ENCODE measurements around the gene ZFAND2A.
"Not testable (repeated sequence)": the region's sequence is repeated elsewhere in the genome, so short reads cannot be mapped to it uniquely, and the experiment has no call there.

Gene ZFAND2A

GRCh38 chr7:1150400-1151002, 9.5 kb downstream of the ZFAND2A start:
- no peak for DNase-seq

- DNase-seq = no peak
Observed at GRCh38 chr7:1149351-1149794, 10.6 kb downstream of the ZFAND2A start.

GRCh38 chr7:1147873-1148272, 12.1 kb downstream of the ZFAND2A start:
- not testable (repeated sequence) for DNase-seq

GRCh38 chr7:1144269-1144771, 15.7 kb downstream of the ZFAND2A start:
- no peak for DNase-seq

GRCh38 chr7:1143031-1143430, 17.0 kb downstream of the ZFAND2A start:
- DNase-seq = not testable (repeated sequence)

- no peak for DNase-seq
Observed at GRCh38 chr7:1142051-1142635, 17.9 kb downstream of the ZFAND2A start.

- no peak for DNase-seq
Observed at GRCh38 chr7:1141651-1142050, 18.3 kb downstream of the ZFAND2A start.

GRCh38 chr7:1140476-1141104, 19.4 kb downstream of the ZFAND2A start:
- DNase-seq = no peak

GRCh38 chr7:1137517-1138167, 22.4 kb downstream of the ZFAND2A start:
- no peak for DNase-seq

- DNase-seq = no peak
Observed at GRCh38 chr7:1136841-1137516, 23.0 kb downstream of the ZFAND2A start.

GRCh38 chr7:1134951-1135350, 25.0 kb downstream of the ZFAND2A start:
- DNase-seq = no peak

GRCh38 chr7:1131471-1132265, 28.3 kb downstream of the ZFAND2A start:
- DNase-seq = no peak

- no peak for DNase-seq
Observed at GRCh38 chr7:1130021-1130990, 29.7 kb downstream of the ZFAND2A start.

- no peak for DNase-seq
Observed at GRCh38 chr7:1129431-1129830, 30.6 kb downstream of the ZFAND2A start.

- DNase-seq = no peak
Observed at GRCh38 chr7:1127001-1127400, 33.0 kb downstream of the ZFAND2A start.

GRCh38 chr7:1125603-1125969, 34.4 kb downstream of the ZFAND2A start:
- no peak for DNase-seq

- no peak for DNase-seq
Observed at GRCh38 chr7:1124816-1125602, 35.0 kb downstream of the ZFAND2A start.

- DNase-seq = no peak
Observed at GRCh38 chr7:1124164-1124563, 35.8 kb downstream of the ZFAND2A start.

GRCh38 chr7:1123715-1124114, 36.3 kb downstream of the ZFAND2A start:
- no peak for DNase-seq

- no peak for DNase-seq
Observed at GRCh38 chr7:1122832-1123501, 37.0 kb downstream of the ZFAND2A start.
